ENCODE data around the gene ARPIN.
"Not testable (repeated sequence)": the region's sequence is repeated elsewhere in the genome, so short reads cannot be mapped to it uniquely, and the experiment has no call there.

ARPIN gene

DNA sequence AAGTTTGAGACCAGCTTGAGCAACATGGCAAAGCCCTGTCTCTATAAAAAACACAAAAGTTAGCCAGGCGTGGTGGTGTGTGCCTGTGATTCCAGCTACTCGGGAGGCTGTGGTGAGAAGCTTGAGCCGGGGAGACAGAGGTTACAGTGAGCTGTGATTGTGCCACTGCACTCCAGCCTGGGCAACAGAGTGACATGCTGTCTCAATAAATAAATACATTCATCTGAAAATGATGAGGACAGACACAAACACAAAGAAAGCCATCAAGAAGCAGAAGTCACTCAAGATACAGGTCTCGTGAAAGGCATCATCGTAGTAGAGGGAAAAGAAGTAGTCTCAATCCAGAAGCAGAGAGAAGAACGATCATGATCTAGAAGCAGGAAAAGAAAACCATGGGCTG lies 37.0 kb downstream of the ARPIN start:
- FAIRE-seq: no peak

DNA sequence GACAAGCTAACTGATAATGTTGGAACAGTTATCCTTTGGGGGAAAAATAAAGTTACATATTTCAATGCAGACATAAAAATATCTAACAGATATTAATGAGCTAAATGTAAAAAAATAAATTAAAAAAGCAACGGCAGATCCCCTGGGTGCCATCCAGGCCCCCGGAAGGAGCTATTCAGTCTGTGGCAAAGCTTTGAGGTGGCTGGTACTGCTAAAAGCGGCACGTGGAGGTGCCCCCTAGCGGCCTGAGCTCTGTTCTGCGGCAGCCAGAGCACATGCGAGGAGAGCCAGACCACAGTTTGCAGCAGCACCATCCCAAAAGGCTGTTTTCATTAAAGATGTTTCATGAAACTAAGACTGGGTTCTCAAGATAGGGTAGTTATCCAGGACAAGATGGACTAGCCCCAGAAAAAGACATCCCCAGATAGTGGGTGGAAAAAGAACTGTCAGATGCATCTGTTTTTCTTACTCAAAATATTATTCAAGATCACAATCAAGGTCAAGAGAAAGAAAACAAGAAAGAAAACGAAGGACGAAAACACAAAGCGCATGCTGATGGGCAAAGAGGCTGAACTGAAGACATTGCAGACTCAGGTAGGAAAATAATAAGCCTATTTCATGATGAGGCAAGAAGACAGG lies 37.7 kb downstream of the ARPIN start:
- FAIRE-seq: no peak

DNA sequence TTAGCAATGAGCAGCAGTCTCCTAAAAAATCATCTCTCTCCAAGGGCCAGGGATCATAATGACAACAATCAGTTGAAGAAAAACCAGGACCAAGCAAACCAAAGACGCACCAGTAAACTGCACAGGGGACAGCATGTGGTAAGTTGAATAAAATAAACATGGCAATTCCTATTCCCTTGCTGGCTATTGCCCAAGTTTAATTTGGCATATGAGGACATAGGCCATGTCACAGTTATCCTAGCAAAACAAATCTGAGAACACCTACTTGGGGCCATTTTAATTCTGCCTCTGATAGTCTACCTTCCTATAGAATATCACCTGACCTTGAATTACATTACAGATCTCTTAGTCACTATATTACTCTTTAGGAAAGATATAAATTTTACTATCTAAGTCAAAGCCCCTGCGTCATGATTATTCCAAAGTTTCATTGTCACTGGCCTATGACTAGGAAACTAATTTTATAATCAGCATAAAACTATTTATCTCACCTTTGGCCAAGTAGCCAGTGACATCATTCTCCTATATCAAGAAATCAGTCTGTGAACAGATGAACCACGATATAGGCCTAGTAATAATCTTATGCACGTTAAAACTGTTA lies 42.0 kb downstream of the ARPIN start:
- FAIRE-seq: no peak

DNA sequence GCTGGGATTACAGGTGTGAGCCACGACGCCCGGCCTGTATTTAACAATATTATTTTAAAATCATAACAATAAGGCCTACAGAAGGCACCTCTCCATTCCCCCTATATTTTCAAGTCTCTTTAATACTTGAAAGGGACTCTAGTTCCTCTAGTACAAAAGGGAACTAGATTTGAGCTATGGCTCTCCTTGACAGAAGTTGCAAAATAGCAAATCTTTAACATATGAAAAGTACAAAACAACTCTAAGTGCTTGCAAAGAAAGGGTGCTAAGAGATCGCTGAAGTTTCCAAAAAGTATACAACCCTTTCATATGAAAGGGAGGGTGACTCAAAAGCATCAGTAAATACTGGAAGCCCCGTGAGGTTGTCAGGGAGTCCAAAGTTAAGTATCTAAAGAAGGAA lies 42.7 kb downstream of the ARPIN start:
- FAIRE-seq: no peak

DNA sequence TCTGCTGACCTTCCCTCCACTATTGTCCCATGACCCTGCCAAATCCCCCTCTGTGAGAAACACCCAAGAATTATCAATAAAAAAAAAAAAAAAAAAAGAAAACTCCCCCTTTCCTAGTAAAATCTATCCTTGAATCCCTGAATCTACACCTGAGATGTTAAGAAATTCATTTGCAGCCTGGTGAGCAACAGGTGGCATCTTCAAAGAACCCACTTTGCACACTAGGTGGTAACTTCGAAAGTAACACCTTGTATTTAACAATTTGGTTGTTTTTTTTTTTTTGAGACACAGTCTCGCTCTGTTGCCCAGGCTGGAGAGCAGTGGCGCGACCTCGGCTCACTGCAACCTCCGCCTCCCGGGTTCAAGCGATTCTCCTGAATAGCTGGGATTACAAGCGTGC lies 43.3 kb downstream of the ARPIN start:
- FAIRE-seq: not testable (repeated sequence)

DNA sequence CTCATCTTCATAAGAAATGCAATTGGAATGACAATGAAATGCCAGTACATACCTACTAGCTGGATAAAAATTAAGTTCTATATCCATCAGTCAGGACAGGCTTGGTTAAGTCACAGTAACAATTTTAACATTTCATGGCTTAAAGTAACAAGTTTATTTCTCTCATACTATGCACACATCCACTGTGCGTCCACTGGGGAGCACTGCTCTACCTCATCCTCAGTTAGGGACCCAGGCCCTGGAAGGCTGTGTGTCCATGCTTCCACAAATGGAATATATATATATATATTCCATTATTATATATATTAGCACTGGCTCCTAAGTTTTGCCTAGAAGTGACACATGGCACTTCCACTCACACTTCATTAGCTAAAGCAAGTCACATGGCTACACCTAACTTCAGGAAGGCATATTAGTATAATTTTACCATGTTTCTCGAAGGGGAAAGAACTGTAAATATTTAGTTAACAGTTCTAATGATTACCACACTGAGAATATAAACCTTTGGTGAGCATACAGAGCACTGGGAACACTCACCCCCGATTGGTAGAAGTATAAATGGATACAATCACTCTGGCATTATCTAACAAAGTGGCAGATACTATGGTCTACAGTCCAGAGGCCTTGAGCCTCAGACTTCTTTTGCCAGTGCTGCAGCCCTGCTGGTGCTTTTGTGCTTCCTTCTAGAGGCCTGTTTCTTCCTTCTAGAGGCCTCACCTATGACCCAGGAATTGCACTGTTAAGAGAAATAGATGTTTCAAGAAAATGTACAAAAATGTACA lies 47.6 kb downstream of the ARPIN start:
- no peak for FAIRE-seq

DNA sequence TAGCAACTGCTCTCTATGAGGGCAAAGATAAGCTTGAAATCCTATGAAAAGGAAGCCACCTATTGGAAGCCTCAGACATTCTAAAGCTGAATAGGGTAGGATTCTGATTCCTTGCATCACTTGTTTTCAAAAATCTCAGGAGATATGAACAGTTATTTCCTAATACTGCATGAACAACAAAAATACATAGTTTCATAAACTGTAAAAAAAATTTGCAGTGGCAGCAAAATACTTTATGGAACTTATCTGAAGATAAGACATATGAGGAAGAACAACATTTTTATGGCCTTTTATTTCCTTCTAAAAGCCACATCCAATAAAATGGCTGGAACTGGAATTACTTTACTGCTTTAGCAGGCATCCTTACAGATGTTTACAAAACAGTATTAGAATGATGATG lies 48.8 kb downstream of the ARPIN start:
- no peak for FAIRE-seq

DNA sequence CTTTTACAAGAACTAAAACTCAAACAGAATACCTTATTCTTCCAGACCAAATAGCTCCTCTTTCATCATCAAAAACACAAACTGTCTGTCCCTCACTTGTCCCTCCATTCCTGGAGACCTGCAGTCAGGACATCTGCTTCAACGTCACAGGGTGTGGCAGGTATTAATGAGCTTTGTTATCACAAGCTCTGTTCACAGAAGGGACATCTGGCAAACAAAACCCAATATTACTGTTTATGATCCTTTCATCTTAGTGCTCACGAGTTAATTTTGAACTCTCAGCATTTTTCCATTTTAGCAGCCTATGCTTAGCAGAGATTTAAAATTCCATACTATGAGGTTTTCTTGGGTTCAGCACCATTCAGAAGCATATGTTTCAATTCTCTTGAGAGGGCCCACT lies 51.9 kb downstream of the ARPIN start:
- FAIRE-seq: no peak

DNA sequence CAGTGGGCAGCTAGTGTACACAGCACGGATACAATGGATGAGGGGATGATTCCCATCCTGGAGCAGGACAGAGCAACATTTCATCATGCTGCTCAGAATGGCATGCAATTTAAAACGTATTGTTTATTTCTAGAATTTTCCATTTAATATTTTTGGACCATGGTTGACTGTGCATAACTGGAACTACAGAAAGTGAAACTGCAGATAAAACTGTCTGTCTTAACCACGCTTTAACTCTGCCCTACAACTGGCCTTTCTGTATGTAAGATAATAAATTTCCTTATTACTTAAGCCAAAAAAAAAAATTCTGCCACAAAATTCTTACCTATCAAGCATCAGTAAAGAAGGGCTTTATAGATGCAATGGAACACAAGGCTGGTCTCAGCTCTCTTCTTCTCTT lies 52.3 kb downstream of the ARPIN start:
- FAIRE-seq: no peak

DNA sequence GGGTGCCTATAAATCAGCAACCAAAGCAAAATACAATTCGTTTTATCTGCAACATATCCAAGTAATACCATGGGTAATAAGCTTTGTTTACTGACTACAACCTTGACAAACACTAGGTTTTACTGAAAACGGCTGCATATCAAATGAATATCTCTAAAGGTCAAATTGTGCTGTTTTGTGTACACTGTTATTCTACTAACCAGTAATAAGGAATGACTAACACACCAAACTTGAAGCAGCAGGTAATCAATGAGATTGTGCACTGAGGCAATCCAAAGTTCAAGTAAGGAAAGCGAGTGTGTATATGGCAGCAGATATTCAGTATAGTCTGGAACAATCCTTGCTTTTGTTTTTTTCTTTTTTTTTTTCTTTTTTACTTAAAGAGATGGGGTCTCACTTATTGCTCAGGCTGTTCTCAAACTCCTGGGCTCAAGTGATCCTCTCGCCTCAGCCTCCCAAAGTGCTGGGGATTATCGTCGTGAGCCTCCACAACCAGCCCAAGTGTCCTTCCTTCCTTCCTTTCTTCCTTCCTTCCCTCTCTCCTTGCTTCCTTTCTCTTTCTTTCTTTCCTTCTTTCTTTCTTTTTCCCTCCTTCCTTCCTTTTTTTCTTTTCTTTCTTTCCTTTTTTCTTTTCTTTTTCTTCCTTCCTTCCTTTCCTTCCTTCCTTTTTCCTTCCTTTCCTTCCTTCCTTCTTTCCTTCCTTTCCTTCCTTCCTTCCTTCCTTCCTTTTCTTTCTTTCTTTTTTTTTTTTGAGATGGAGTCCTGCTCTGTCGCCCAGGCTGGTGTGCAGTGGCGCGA lies 53.9 kb downstream of the ARPIN start:
- no peak for FAIRE-seq

DNA sequence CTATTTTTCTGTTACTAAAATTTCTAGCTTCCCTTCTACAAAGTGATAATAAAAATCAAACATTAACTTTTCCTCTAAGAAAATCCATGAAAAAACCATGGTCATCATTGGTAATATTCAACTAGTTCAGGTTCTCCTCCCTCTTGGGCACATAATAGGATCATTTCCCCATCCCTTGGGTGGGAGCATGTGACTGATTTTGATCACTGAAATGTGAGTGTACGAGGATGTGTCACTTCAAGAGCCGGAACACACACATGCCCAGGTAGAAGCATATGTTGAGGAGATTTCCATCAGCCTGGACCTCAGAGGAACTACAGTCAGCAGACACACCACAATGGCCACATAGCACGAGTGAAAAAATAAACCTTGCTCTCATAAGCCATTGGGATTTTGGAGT lies 55.1 kb downstream of the ARPIN start:
- FAIRE-seq: no peak

DNA sequence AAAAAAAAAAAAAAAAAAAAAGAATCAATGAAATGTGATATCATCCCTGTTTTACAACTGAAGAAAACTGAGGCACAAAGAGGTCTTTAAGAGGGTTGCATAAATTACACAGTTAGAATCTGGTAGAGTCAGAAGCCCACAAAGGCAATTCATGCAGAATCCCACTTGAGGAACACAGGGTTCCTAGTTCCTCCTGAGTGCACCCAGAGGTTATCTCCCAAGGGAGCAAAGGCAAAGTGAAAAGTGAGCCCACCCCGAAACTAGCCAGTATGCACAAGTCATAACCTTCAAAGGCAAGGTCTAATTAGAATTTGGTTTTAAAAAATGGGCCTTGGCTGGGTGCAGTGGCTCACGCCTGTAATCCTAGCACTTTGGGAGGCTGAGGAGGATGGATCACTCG lies 56.8 kb downstream of the ARPIN start:
- no peak for FAIRE-seq

DNA sequence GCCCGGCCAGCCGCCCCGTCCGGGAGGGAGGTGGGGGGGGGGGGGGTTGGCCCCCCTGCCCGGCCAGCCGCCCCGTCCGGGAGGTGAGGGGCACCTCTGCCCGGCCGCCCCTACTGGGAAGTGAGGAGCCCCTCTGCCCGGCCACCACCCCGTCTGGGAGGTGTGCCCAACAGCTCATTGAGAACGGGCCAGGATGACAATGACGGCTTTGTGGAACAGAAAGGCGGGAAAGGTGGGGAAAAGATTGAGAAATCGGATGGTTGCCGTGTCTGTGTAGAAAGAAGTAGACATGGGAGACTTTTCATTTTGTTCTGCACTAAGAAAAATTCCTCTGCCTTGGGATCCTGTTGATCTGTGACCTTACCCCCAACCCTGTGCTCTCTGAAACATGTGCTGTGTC lies 57.9 kb downstream of the ARPIN start:
- FAIRE-seq: not testable (repeated sequence)

DNA sequence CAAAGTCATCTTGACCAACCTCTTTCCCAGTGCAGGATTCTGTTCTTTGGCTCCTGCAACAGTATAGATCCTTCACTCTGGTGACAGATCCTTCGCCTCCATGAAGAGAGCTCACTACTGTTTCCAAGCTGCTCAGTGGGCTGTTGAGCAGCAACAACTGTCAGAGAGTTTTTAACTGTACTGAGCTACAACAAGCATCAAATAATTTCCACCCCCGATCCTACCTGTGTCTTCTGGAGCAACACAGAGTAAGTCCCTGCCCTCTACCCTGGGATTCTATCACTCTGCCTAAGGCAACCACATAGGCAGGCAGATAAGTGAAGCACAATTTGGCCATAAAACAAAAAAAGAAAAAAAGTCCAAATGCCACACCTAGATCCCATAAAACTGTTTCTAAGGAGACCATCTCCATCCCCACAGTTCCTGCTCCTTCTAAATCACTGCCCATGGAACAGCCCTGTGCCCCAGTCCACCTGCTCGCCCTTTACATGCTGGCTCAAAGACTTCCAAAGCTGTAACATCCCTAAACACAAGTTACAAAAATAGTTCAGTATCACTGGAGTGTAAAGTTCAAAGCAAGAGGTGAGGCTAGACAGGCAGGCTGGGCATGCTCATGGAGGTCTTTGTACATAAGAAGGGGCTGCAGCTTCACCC lies 60.3 kb downstream of the ARPIN start:
- no peak for FAIRE-seq

DNA sequence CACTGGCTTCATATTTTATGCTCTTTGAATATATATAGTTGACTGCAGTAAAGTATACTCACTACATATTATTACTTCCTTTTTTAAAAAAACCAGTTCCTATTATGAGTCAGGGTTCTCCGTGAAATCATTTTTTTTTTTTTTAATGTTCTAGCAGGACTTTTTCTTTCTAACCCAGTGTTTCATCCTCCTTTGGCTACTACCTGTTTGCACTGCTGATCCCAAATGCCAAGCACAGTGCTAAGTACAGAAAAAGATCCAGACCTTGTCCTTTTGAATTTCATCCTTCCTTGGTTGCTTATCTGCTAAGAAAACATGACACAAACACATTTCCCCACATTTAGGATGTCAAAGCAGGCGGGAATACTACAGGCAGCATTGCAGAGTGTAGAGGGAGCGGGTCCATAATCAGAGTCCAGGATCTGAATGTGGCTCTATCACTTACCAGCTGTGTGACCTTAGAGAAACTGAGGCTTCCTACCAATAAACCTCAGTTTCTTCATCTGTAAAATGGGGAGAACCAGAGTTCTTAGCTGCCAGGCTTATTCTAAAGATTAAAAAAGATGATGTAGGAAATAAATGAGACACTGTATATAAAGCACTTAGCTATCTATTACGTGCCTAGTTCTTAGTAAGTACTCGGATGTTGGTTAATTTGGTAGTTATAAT lies 60.9 kb downstream of the ARPIN start:
- FAIRE-seq: no peak

DNA sequence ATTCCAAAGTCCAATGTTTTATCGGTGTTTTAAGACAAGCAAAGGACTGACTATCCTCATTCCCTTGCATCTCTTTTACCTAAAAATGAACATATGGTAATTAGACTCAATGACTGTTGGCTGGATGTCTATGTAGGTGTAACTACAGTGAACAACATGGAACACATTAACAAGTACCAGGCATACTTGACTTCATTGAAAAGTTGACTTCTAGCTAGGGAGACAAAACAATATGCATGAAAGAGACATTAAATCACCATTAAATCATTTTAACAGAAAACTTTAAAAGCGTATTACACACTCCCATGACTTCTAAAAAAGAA lies 63.8 kb downstream of the ARPIN start:
- FAIRE-seq: no peak

DNA sequence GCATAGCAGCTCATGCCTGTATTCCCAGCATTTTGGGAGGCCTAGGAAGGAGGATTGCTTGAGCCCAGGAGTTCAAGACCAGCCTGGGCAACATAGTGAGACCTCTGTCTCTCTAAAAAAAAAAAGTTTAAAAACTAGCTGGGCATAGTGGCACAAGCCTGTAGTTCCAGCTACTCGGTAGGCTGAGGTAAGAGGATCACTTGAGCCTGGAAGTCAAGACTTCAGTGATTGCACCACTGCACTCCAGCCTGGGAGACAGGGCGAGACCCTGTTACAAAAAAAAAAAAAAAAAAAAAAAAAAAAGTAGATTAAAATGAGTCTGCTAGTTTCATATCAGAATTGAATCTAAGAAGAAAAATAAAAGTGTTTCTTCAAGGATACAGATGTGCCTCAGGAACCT lies 65.7 kb downstream of the ARPIN start:
- FAIRE-seq: no peak

DNA sequence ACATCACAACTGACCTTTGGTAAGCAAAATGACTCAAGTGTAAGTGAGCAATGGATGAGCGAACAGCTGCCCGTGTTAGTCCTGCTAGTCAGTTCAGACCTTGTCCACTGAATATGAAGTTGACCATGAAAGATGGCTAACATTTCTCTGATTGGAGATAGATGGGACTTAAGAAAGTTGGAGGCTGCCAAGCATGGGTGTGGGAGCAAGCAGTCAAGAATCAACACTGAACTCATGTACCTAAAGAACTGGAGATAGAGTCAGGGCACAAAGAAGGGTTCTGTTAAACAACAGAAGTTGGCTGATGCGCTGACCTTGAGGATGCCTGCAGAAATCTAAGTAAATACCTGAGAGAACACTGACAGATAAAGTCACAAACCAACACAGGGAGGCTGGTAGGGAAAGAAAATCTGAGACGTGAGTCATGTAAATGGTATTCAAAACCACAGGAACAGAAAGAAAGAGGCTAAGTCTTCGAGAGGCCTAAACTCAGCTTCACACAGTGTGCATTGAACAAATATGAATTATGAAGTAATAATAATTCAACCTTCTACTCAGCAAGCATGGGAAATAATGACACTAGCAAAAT lies 67.4 kb downstream of the ARPIN start:
- no peak for FAIRE-seq
